GM18861 (cell line): ENCODE data around the gene CACNA1S.

Source experiments
- ATAC-seq: cut with Tn5 transposase; IDR thresholded peaks from one replicate; pipeline ENCODE4 v1.9.1; 2021; ENCODE audit not compliant: unreplicated experiment

The CACNA1S gene

GRCh38 chr1:201016943-201017827 is 95.0 kb downstream of the CACNA1S start:
- ATAC-seq = peak; percentile 35

GRCh38 chr1:201016211-201016651 is 96.0 kb downstream of the CACNA1S start:
- ATAC-seq = no peak

GRCh38 chr1:201015551-201016091 is 96.6 kb downstream of the CACNA1S start:
- ATAC-seq = no peak

GRCh38 chr1:201014816-201015200 is 97.4 kb downstream of the CACNA1S start:
- no peak for ATAC-seq

GRCh38 chr1:201013991-201014815 is 98.0 kb downstream of the CACNA1S start:
- ATAC-seq = no peak

GRCh38 chr1:201013031-201013485 is 99.2 kb downstream of the CACNA1S start:
- no peak for ATAC-seq

- ATAC-seq = no peak
These were observed 100.6 kb downstream of the CACNA1S start for GRCh38 chr1:201011616-201012015.

- no peak for ATAC-seq
These were observed 102.1 kb downstream of the CACNA1S start for GRCh38 chr1:201009962-201010645.

- no peak for ATAC-seq
These were observed 103.4 kb downstream of the CACNA1S start for GRCh38 chr1:201008666-201009360.

GRCh38 chr1:201007481-201007880 is 104.7 kb downstream of the CACNA1S start:
- ATAC-seq = no peak

GRCh38 chr1:201006450-201006849 is 105.8 kb downstream of the CACNA1S start:
- ATAC-seq = no peak

- no peak for ATAC-seq
These were observed 107.5 kb downstream of the CACNA1S start for GRCh38 chr1:201004732-201005131.

GRCh38 chr1:201004154-201004553 is 108.1 kb downstream of the CACNA1S start:
- ATAC-seq = no peak

- no peak for ATAC-seq
These were observed 109.7 kb downstream of the CACNA1S start for GRCh38 chr1:201002510-201002909.

GRCh38 chr1:201001962-201002361 is 110.3 kb downstream of the CACNA1S start:
- no peak for ATAC-seq

- ATAC-seq = no peak
These were observed 111.8 kb downstream of the CACNA1S start for GRCh38 chr1:201000391-201000790.

GRCh38 chr1:200999667-201000066 is 112.6 kb downstream of the CACNA1S start:
- ATAC-seq = no peak

- ATAC-seq = no peak
These were observed 113.9 kb downstream of the CACNA1S start for GRCh38 chr1:200998323-200998722.

GRCh38 chr1:200992382-200993048 is 119.7 kb downstream of the CACNA1S start:
- no peak for ATAC-seq

GRCh38 chr1:200991097-200991614 is 121.1 kb downstream of the CACNA1S start:
- ATAC-seq = no peak
